NCI-H2196 treated with DMSO at 0.1 percent for 48 hours (cell line): ENCODE measurements around the gene AGK.
"Not testable (repeated sequence)": the region's sequence is repeated elsewhere in the genome, so short reads cannot be mapped to it uniquely, and the experiment has no call there.

Source experiments
- DNase-seq: peaks from one replicate; lab custom pipeline; 2025; ENCODE audit not compliant: unreplicated experiment; lab: John Stamatoyannopoulos, UW

Gene AGK

DNA sequence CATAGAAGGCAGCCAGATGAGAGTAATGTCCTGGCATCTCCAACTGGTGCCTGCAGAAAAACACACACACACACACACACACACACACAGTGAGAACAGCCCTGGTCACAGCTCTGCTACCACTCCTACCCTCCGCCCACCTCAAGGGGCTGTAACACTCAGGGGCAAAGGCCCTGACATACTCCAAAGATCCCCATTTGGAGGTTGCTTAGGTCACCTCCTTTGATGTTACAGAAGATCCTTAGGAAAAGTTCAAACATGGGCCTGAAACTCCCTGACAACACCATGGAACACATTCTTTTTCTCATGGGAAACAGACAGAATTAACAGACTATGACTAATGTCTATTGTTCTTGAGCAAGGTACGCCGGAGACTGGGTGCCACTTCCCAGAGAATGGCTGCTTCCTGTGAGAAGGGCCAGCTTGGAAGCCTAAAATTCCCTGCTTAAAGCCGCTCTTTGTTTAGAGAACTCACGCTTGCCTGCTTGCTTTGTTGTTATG, 123.0 kb downstream of the AGK start:
- DNase-seq = no peak

DNA sequence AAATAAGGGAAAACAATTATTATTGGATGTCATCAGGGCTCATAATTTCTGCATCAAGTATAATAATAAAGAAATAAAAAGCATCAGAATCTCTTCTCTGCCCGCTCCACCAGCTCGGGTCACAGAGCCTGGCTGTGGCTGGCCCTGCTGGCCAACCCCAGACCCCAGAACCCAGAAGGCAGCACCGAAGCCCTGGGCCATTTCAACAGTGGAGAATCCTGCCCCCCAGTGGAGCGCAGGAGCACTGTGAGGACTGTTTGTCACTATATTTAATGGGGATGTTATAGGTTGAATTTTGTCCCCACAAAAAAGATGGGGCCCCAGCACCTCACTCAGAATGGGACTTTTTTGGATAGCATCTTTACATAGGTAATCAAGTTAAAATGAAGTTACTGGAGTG, 123.5 kb downstream of the AGK start:
- no peak for DNase-seq

DNA sequence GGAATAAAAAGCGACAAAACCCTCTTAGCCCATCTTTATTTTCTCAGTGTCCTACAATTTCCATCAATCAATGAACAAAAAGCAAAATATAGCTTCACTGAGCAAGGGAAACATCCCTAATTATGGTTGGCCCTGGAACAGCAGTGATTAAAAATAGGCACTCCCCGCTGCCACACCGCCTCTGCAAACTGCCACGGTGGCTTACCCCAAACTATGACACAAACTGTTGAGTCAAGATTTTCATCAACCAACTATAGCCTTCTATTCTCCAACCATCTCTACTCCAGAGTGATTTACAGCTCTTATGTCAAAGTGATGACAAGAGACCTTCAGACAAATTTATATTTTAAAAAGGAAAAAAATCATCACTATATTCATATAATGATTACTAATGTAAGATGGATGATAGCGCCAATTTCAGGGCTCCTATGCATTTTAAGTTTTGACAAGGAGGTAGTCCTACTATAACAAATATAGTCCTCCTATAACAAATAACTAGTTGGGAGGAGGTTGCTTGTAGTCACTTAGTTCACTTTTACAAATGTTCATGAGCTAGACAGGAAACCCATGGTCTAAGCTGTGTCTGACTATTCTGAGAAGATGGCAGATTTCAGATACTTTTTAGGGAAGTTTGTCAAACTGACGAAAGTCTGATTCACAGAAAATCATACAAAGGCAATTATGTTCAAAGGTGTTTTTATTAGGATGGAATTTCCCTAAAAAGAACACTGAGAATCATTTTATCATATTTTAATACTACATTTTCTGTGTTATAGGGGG, 124.4 kb downstream of the AGK start:
- DNase-seq = no peak

- no peak for DNase-seq
These were observed 125.4 kb downstream of the AGK start for GRCh38 chr7:141676618-141677017.

DNA sequence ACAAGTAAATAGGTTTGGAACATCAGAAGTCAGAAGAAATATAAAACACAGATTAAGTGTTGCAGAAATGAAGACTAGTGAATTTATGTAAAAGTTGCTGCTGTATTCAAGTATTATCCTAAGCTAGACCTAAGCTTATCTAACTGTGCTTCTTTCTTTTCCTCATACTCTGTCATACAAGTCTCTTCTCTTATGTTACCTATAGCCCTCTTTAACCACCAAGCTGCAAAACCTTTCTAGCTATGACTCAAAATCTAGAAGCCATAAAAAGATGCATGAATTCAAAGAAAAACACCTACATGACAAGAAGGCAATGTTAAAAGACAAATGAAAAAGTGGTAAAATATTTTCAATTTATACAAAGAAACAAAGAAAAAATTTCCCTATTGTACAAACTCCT, 127.8 kb downstream of the AGK start:
- no peak for DNase-seq

DNA sequence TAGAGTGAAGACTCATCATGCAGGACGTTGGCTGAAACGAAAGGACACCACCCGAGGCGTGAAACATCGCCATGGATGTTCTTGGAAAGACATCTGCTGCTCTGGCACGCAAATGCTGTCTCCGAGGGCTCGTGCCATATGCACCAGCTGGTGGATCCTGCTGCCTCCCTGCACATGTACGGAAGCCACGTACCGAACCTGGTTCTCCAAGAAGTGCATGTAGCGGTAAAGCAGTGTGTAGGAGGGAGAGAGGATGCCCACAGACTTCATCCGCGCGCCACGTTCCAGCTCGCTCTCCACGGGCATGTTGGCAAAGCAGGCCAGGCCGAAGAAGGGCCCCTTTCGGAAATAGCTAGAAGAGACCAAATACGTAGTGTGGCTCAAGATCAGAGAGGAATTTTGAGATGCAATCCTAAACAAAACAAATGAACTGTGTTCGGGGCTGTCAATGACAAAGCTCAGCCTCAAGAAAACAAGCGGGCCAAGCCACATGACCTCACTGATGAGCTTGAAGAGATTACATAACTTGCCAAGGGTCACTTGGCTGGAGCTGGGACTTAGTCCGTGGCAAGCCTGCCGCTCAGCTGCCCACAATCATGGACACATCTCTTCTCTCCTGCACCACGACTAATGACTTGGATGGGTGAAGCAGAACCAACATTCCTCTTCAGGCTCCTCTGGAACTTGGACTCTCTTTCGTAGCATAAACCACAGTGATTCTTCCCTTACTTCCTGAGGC, 134.2 kb downstream of the AGK start:
- no peak for DNase-seq

- no peak for DNase-seq
These were observed 134.9 kb downstream of the AGK start for GRCh38 chr7:141686074-141686473.

DNA sequence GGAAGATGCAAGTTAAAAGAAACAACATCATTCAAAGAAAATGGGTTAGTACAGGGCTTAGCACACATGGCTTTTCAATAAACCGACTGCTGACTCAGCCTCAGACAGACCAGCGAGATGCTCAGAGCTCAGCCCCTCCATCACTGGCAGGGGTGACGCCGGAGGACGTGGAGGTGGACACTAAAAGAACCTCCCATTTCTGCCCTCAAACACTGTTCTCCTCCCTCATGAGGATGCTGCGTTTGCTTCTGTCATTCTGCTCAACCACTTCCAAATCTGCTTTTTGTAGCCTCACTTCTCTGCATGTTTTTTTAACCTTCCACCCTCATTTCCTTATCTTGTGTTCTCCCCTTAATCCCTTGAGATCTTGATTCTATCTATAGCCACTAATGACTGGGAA, 135.5 kb downstream of the AGK start:
- DNase-seq = no peak

- no peak for DNase-seq
These were observed 136.8 kb downstream of the AGK start for GRCh38 chr7:141688043-141688442.

DNA sequence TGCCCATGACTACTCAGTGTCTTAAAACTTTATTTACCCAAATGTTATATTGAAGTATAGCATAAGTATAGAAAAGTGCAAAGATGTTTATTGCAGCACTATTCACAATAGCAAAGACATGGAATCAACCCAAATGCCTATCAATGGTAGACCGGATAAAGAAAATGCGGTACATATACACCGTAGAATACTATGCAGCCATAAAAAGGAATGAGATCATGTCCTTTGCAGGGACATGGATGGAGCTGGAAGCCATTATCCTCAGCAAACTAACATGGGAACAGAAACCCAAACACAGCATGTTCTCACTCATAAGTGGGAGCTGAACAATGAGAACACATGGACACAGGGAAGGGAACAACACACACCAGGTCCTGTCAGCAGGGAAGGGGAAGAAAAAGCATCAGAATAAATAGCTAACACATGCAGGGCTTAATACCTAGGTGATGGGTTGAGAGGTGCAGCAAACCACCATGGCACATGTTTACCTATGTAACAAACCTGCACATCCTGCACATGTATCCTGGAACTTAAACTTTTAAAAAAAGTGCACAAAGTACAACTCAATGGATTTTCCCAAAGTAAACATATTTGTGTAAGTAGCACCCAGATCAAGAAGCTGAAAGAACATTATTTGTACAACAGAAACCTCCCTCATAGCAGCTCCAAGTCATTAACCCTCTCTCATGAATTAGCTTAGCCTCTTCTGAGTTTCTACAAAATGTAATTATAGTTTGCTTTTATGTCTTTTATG, 138.0 kb downstream of the AGK start:
- DNase-seq = not testable (repeated sequence)

DNA sequence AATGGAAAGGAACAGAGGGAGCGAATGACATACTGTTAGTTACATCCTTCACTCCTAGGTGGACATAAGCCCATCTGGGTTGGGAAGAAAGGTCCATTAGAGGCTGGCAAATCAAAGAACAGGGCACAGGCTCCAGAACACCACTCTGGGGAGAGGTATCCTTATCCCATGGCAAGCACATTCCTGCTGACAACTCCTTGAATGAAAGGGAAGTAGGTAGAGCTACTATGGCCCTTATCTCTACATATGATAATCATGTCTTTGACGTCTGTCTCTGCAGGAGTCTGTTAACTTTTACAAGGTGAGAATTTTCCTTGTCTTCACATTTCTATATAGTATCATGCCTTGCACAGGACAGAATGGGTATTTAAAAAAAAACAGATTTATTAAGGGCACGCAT, 140.3 kb downstream of the AGK start:
- DNase-seq = no peak

DNA sequence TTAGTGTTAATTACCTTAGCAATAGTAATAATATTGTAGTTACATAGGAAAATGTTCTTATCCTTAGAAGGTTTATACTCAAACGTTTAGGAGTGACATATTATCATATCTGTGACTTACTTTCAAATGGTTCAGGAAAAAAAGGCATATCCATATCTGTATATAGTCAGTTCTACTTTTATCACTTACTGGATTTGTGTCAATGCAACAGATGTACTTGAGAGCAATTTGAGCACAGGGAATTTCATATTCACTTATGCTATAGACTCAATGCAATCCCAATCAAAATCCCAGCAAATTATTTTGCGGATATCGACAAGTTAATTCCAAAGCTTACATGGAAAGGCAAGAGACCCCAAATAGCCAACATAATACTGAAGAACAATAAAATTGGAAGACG, 140.8 kb downstream of the AGK start:
- DNase-seq = no peak

DNA sequence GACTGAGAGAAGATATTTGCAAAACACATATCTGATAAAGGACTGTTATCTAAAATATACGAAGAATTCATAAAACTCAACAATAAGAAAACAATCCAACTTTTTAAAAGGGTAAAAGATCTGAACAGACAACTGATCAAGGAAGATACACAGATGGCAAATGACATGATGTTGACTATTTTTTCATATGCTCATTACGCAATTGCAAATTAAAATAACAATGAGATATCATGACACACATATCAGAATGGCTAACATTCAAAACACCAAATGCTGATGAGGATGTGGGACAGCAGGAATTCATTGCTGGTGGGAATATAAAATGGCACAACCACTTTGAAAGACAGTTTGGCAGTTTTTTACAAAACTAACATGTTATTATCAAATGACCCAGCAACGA, 141.9 kb downstream of the AGK start:
- DNase-seq = no peak

DNA sequence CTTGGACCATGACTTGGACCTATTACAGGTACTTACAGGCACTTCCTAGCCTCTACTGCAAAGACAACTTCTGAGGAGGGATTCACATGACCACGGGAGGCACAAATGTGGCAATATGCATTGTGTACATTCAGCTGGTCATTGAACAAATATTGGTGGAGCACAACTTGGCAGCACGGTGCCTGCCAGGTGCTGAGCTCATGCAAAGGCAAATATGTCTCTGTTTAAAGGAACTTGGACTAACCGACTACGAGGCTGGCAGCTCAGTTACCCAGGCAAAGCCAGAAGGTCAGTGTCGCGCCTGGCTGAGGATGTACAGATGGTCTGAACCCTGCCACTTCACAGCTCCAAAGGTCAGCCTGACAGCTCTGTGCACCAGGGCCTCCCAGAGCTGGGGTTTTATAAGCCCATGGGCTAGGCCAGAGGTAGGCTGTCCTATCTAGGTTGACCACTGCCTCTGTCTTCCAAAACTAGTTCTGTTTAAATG, 144.6 kb downstream of the AGK start:
- DNase-seq = peak; percentile 31

- DNase-seq = no peak
These were observed 145.1 kb downstream of the AGK start for GRCh38 chr7:141696348-141696747.

- no peak for DNase-seq
These were observed 146.1 kb downstream of the AGK start for GRCh38 chr7:141697211-141697871.

GRCh38 chr7:141698247-141699015, 147.2 kb downstream of the AGK start:
- DNase-seq = no peak

DNA sequence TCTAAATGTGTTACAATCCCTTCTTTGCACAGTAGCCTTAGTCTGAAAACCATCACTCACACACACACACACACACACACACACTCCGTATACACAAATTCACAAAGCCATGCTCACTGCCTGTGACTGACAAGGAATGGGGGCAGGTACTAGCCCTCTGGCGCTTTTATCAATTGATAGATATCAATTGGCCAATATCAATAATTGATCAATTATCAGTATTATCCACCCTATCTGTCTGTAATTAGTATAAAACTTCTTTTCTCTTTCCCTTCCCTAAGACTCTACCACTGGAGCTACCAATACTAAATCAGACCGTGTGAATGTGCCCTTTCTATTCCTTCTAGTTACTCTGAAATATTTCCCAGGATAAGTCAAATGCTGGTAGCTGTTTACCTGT, 148.7 kb downstream of the AGK start:
- DNase-seq = no peak

DNA sequence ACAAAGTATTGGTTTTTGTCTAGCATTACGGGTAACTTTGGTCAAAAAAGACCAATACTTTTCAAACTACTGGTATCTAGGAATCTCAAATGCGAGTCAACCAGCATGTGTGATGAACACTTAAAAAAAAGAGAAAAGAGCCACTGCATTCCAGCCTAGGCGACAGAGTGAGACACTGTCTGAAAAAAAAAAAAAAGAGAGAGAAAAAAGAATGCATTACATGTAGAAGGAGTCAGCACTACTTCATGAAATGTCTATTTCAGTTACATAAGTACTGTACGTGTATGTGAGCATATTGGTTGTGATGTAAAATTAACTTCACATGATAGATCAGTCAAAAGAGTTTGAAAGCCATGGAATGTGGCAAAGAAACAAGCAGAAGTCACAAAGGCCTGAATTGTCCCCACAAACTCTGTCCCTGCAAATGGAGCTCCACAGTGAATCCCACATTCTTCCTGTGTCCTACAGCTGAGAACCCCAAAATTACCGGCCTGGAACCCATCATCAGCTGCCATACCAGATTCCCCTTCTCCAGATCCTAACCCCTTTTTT, 149.2 kb downstream of the AGK start:
- DNase-seq = no peak

GRCh38 chr7:141700848-141701371, 149.7 kb downstream of the AGK start:
- DNase-seq = no peak
